M059J (cell line): ENCODE data around the gene STIM2. TPM values are rescaled to one million over a fixed set of nuclear protein-coding genes. Genes with fewer than 3 reads are reported as not detected.
"Not testable (repeated sequence)": the region's sequence is repeated elsewhere in the genome, so short reads cannot be mapped to it uniquely, and the experiment has no call there.

Experiments
- DNase-seq: peaks from one replicate; pipeline ENCODE4 v3.0.0-alpha.2; 2012; ENCODE audit warnings: low read depth
- total RNA-seq: library from RNA; depleted of rRNA; stranded (reverse); fragments of >200 nt; shearing (Covaris generic); gene quantifications from 2 replicates; pipeline ENCODE4 v1.2.3, GENCODE V29; 2014

STIM2 gene
- total RNA-seq, 1 experiment from 2014 or later: 29.3 TPM

GRCh38 chr4:26953366-26953765 is 92.7 kb downstream of the STIM2 start:
- no peak for DNase-seq

- no peak for DNase-seq
Measured at GRCh38 chr4:26953770-26954423, 93.3 kb downstream of the STIM2 start.

GRCh38 chr4:26955241-26955640 is 94.6 kb downstream of the STIM2 start:
- no peak for DNase-seq

- DNase-seq: no peak
Measured at GRCh38 chr4:26958925-26959653, 98.4 kb downstream of the STIM2 start.

- no peak for DNase-seq
Measured at GRCh38 chr4:26959654-26960047, 99.0 kb downstream of the STIM2 start.

GRCh38 chr4:26962720-26963119 is 102.1 kb downstream of the STIM2 start:
- no peak for DNase-seq

GRCh38 chr4:26964512-26964911 is 103.9 kb downstream of the STIM2 start:
- DNase-seq: no peak

- DNase-seq: no peak
Measured at GRCh38 chr4:26964994-26965393, 104.4 kb downstream of the STIM2 start.

GRCh38 chr4:26975464-26976181 is 115.0 kb downstream of the STIM2 start:
- DNase-seq: not testable (repeated sequence)

- DNase-seq: no peak
Measured at GRCh38 chr4:26978387-26979053, 117.9 kb downstream of the STIM2 start.

GRCh38 chr4:26984896-26985295 is 124.3 kb downstream of the STIM2 start:
- no peak for DNase-seq

- no peak for DNase-seq
Measured at GRCh38 chr4:26985873-26986272, 125.2 kb downstream of the STIM2 start.

GRCh38 chr4:26987191-26987590 is 126.5 kb downstream of the STIM2 start:
- DNase-seq: no peak

- DNase-seq: no peak
Measured at GRCh38 chr4:26991057-26991456, 130.4 kb downstream of the STIM2 start.

GRCh38 chr4:26992657-26993361 is 132.2 kb downstream of the STIM2 start:
- DNase-seq: peak; percentile 37

GRCh38 chr4:26993539-26993938 is 132.9 kb downstream of the STIM2 start:
- no peak for DNase-seq

- no peak for DNase-seq
Measured at GRCh38 chr4:26993967-26994366, 133.3 kb downstream of the STIM2 start.

- no peak for DNase-seq
Measured at GRCh38 chr4:26995316-26995715, 134.7 kb downstream of the STIM2 start.

GRCh38 chr4:26996745-26997144 is 136.1 kb downstream of the STIM2 start:
- DNase-seq: no peak

GRCh38 chr4:26999689-27000088 is 139.0 kb downstream of the STIM2 start:
- no peak for DNase-seq

GRCh38 chr4:27000122-27000521 is 139.5 kb downstream of the STIM2 start:
- DNase-seq: no peak

- no peak for DNase-seq
Measured at GRCh38 chr4:27000820-27001219, 140.2 kb downstream of the STIM2 start.
